ENCODE results near the gene MAP4K4. TPM values are rescaled to one million over a fixed set of nuclear protein-coding genes. Genes with fewer than 3 reads are reported as not detected.

The MAP4K4 gene
- total RNA-seq, 1 donor from 2014 or later, result 166 TPM

GRCh38 chr2:101854877-101855276, 157.4 kb downstream of the MAP4K4 start:
- H3K4me3 Mint-ChIP-seq, result no peak overlapping the region
- no peaks in the 10 kb centered on the region for H3K27me3 Mint-ChIP-seq
- peaks cover 31% of the 10 kb centered on the region for H3K36me3 Mint-ChIP-seq
- no peak for DNase-seq (ENCODE audit: extremely low spot score, unreplicated experiment)
- no peak for TF ChIP-seq CTCF (conservative IDR thresholded peaks at IDR 0.05)
- no peak overlapping the region for H3K27ac Mint-ChIP-seq
- peaks cover 8% of the 10 kb centered on the region for H3K4me1 Mint-ChIP-seq (ENCODE audit: unreplicated experiment)
- no peaks in the 10 kb centered on the region for H3K9me3 Mint-ChIP-seq

GRCh38 chr2:101855776-101856175, 158.3 kb downstream of the MAP4K4 start:
- Mint-ChIP-seq H3K36me3 (peaks cover 32% of the 10 kb centered on the region), H3K27me3 (no peaks in the 10 kb centered on the region), H3K4me1 (ENCODE audit: unreplicated experiment) (no peaks in the 10 kb centered on the region), H3K4me3 (no peak overlapping the region), H3K27ac (peak overlapping the region; percentile 0), H3K9me3 (no peaks in the 10 kb centered on the region)
- no peak for TF ChIP-seq CTCF (conservative IDR thresholded peaks at IDR 0.05)
- DNase-seq (ENCODE audit: extremely low spot score, unreplicated experiment), result no peak

- no peak for DNase-seq (ENCODE audit: extremely low spot score, unreplicated experiment)
- Mint-ChIP-seq H3K27me3 (no peaks in the 10 kb centered on the region), H3K9me3 (no peaks in the 10 kb centered on the region), H3K36me3 (peaks cover 31% of the 10 kb centered on the region), H3K4me1 (ENCODE audit: unreplicated experiment) (no peaks in the 10 kb centered on the region), H3K4me3 (no peak overlapping the region), H3K27ac (peak overlapping the region; percentile 81)
- no peak for TF ChIP-seq CTCF (conservative IDR thresholded peaks at IDR 0.05)
Measured at GRCh38 chr2:101858246-101858645, 160.7 kb downstream of the MAP4K4 start.

- no peak for TF ChIP-seq CTCF (conservative IDR thresholded peaks at IDR 0.05)
- Mint-ChIP-seq H3K27ac (no peak overlapping the region), H3K27me3 (no peaks in the 10 kb centered on the region), H3K4me1 (ENCODE audit: unreplicated experiment) (no peaks in the 10 kb centered on the region), H3K9me3 (no peaks in the 10 kb centered on the region), H3K36me3 (peaks cover 33% of the 10 kb centered on the region), H3K4me3 (no peak overlapping the region)
- no peak for DNase-seq (ENCODE audit: extremely low spot score, unreplicated experiment)
Measured at GRCh38 chr2:101858910-101859309, 161.4 kb downstream of the MAP4K4 start.

- Mint-ChIP-seq H3K4me3 (no peak overlapping the region), H3K36me3 (peaks cover 31% of the 10 kb centered on the region), H3K9me3 (no peaks in the 10 kb centered on the region), H3K4me1 (ENCODE audit: unreplicated experiment) (no peaks in the 10 kb centered on the region), H3K27me3 (no peaks in the 10 kb centered on the region), H3K27ac (no peak overlapping the region)
- no peak for TF ChIP-seq CTCF (conservative IDR thresholded peaks at IDR 0.05)
- no peak for DNase-seq (ENCODE audit: extremely low spot score, unreplicated experiment)
Measured at GRCh38 chr2:101859604-101860003, 162.1 kb downstream of the MAP4K4 start.

- Mint-ChIP-seq H3K4me3 (no peak overlapping the region), H3K27me3 (no peaks in the 10 kb centered on the region), H3K9me3 (no peaks in the 10 kb centered on the region), H3K36me3 (peaks cover 29% of the 10 kb centered on the region), H3K27ac (no peak overlapping the region), H3K4me1 (ENCODE audit: unreplicated experiment) (no peaks in the 10 kb centered on the region)
- no peak for DNase-seq (ENCODE audit: extremely low spot score, unreplicated experiment)
- no peak for TF ChIP-seq CTCF (conservative IDR thresholded peaks at IDR 0.05)
Measured at GRCh38 chr2:101860157-101860556, 162.7 kb downstream of the MAP4K4 start.

Measured in type B pancreatic cell (in vitro differentiated cells).